Fibroblast of peridontal ligament (primary cell): ENCODE data around the gene PARVA.
A peak's percentile ranks its signal among the peaks of the same experiment; 100 is the strongest.

Source experiments
- DNase-seq: peaks from one replicate; pipeline ENCODE4 v3.0.0-alpha.2; 2010; ENCODE audit errors: extremely low read depth

The PARVA gene

GRCh38 chr11:12376259-12377081, 901 bp upstream of the PARVA start:
- DNase-seq: peak; percentile 85

DNA sequence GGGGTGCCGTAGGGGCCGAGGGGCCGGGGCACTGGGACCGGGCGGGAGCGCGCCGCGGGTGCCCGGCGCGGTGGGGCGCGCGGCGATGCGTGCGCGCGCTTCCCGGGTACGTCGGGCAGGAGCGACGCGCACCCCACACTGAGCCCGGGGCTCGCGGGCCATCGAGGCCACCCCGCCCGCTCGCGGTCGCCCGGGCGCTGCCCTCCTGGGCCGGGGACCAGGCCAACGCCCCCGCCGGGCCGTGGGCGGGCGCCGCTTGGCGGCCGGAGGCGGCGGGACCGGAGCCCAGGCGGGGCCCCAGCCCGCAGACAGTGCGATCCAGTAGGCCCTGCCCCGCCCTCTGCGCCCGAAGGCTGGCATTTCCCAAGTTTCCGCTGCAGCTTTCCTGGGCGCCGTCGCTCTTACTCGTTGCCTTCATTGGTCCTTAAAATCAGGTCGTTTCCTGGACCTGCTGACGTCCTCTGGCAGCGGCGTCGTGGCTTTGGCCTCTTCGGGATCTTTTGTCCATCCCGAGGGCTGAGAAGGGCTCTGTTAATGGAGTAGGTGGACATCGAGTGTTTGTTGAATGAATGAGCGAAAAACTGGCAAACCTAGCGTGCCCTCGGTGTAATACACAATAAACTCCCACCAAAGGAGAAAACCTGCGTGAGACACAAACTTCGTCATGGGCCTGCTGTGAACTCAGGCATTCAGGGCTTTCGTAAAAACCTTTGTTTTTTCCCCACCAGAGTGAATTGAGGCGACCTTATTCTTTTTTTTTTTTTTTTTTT, 638 bp downstream of the PARVA start:
- peak; percentile 82 for DNase-seq

GRCh38 chr11:12380565-12381325, 3.4 kb downstream of the PARVA start:
- DNase-seq: no peak

- DNase-seq: no peak
These were observed 4.5 kb downstream of the PARVA start for GRCh38 chr11:12381875-12382274.

DNA sequence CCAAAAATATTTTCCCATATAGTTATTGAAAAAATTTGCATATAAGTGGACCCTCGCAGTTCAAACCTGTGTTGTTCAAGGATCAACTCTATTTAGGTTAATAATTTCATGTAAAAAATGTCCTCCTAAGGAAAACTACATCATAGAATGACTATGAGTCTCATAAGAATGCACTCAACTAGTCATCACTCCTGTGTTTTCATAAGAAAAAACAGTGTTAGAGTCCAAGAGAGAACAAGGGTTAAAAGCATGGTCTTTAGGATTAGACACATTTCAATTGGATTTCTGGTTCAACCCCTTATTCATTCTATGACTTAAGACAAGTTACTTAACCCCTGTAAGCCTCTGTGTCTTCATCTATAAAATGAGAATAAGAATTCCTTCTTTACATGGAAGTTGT, 5.1 kb downstream of the PARVA start:
- no peak for DNase-seq

GRCh38 chr11:12386309-12386708, 8.9 kb downstream of the PARVA start:
- DNase-seq: no peak

- DNase-seq: no peak
These were observed 9.4 kb downstream of the PARVA start for GRCh38 chr11:12386745-12387144.

GRCh38 chr11:12388173-12388572, 10.8 kb downstream of the PARVA start:
- DNase-seq: no peak

DNA sequence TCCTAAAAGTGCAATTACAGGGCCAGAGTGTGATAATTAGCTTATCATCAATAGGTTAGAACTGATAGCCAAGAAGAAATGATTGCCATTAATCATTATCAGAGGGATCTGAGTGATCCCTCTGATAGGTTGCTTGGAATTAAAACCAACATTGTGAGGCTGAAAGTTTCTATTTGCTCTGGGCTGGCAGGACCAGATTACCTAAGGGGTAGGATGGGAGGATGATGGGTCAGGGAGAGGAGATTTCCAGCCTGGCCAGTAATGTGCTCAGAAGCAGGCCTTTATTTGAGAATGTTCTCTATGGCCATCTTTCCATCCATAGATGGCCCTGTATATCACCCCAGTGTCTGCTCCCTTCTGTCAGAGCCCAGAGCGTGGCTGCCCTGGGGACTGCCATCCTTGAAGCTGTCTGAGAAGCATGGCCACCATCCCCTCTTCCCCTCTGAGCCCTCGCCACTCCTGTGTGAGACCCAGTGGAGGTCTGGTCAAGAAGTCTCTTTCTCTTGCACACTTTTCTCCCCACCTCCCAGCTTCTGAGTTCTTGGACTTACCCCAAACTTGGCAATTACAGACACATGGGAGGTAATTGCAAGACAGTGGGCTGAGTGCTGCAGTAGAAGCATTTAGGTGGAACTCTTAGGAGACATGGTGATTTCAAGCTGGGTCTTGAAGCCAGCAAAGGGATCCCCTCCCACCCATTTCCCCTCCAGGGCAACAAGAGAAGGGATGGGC, 11.7 kb downstream of the PARVA start:
- no peak for DNase-seq

DNA sequence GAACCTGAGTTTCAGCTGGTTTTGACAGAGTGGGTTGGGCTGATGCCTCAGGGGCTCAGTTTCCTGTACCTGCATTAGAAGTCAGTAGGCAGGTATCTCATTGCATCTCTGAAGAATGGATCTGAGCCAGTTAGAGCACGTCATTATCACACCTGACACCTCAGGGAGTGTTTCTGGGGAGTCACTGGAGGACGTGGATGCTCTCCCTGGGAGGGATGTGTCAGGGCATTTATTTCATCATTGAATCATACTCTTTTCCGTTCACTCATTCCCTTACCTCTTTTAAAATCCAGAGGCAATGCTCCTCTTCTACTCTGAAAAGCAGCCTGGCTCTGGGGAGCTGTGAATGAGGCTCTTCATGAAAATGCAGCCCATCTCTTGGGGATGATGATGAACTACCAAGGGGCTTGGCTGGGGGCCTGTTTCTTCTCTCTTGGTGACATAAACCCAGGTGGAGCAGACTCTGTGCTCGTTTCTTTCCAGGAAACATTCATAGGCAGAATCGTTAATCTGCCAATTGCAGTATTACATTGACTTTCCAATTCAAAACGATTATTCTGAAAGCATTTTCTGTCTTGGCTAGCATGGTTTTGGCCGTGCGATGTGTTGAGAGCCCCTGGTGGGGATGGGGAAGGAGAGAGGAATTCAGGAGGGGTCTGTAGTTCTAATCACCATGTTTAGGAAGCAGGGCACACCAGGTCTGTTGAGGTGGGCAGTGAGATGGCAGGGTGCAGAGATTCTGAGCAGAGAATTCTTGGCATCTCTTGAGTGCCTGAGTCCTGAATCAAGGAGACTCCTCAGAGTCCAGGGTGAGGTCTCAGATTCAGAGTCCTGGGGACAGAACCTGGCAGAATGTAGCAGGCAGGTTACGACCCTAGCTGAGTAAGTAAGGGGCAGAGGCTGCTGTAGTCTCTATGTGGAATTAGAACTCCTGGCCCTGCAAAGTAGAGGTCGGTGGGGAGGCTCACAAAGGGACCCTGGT, 12.6 kb downstream of the PARVA start:
- no peak for DNase-seq

GRCh38 chr11:12390687-12391110, 13.3 kb downstream of the PARVA start:
- DNase-seq: no peak

GRCh38 chr11:12392672-12393071, 15.3 kb downstream of the PARVA start:
- no peak for DNase-seq

GRCh38 chr11:12393691-12394090, 16.3 kb downstream of the PARVA start:
- no peak for DNase-seq

DNA sequence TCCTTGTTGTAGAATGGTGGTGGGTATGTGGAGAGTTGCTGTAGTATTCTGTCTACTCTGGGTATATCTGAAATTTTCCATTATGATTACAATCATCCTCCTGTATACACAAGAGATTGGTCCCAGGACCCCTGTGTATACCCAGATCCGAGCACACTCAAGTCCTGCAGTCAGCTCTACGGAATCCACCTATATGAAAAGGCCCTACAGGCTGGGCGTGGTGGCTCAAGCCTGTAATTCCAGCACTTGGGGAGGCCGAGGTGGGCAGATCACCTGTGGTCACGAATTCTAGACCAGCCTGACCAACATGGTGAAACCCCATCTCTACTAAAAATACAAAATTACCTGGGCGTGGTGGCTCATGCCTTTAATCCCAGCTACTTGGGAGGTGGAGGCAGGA, 17.2 kb downstream of the PARVA start:
- DNase-seq: no peak

GRCh38 chr11:12395333-12395732, 18.0 kb downstream of the PARVA start:
- DNase-seq: no peak

GRCh38 chr11:12397931-12398334, 20.6 kb downstream of the PARVA start:
- peak; percentile 89 for DNase-seq

DNA sequence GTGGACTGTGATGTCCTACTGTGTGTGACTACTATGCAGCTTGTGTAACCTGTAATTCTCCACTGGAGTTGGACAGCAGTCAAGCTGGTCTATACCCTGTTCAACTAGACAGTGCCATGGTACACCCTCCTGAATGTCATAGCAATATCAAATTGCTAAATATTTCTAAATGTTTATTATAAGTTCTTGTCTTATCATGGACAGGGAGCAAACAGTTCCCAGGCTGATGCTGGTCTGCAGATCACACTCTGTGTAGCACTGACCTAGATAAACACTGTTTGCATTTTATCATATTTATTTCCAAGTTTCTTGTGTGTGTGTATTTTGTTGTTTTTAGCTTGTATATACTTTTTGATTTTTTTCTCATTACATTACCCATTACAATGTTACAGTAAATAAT, 22.0 kb downstream of the PARVA start:
- no peak for DNase-seq

DNA sequence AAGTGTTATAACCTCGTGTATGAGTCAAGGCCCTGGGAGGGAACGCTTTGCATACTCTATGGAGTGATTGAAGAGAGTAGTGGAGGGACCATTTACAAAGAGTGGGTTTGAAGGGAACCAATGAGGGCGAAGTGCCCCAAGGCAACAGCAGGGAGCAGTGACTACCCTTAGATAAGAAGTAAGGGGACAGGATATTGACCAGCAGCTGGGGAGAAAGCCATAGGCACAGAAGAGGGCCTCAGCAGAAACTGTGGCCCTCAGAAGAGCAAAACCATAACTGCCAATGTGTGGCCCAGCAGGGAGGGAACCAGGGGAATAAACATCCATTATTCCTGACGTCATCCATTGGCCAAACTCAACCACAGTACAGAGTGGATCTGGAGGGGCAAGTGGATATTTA, 24.7 kb downstream of the PARVA start:
- no peak for DNase-seq

DNA sequence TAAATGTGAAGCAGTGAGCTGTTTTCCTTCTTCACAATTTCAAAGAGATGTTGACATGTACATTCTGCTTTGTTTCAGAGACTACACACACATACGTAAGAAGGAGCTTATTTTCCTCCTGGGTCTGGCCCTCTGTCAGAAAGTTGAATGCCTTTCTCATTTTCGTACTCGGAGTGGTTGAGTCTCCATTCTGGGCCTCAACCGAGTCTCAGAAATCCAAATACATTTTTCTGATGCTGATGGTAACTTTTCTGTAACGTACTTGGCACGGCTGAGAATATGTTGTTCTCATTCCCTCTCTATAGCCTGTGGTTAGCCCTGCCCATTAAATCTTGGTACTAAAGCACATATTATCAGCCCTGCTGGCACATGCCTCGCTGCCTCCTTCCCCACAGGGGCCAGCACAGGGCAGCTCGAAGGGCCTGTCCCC, 25.3 kb downstream of the PARVA start:
- DNase-seq: peak; percentile 25
